Measurements from ENCODE around the gene ICA1L.
"Not testable (repeated sequence)": the region's sequence is repeated elsewhere in the genome, so short reads cannot be mapped to it uniquely, and the experiment has no call there.

ICA1L gene

GRCh38 chr2:202861987-202862386, 9.6 kb downstream of the ICA1L start:
- Histone ChIP-seq H3K4me3 (ENCODE audit: low read length in 2 of 2) (no peak overlapping the region), H3K9ac (ENCODE audit: low read depth, low read length, poor library complexity) (no peak overlapping the region), H3K18ac (ENCODE audit: low read length) (no peak overlapping the region), H2AK5ac (ENCODE audit: low read depth, low read length) (no peak overlapping the region), H3K27me3 (ENCODE audit: control insufficient read depth in 3 of 3, insufficient read depth in 3 of 3, low read depth in 1 of 3, low read length in 3 of 3) (no peaks in the 10 kb centered on the region), H3K4ac (ENCODE audit: low read length) (no peak overlapping the region), H3K23ac (ENCODE audit: low read depth, low read length, poor library complexity) (no peak overlapping the region), H3K9me3 (replicated peaks in 1 of 2; ENCODE audit: control insufficient read depth in 2 of 2, insufficient read depth in 1 of 2, low read depth in 1 of 2, low read length in 2 of 2) (no peaks in the 10 kb centered on the region), H4K8ac (ENCODE audit: low read depth, low read length) (no peak overlapping the region), H3K79me1 (ENCODE audit: low read depth, low read length) (no peaks in the 10 kb centered on the region), H3K36me3 (replicated peaks in 1 of 2; ENCODE audit: control insufficient read depth in 2 of 2, insufficient read depth in 2 of 2, low read length in 2 of 2) (no peaks in the 10 kb centered on the region), H2BK15ac (ENCODE audit: low read length) (no peak overlapping the region), H4K91ac (ENCODE audit: low read depth, low read length, poor library complexity) (no peak overlapping the region), H2BK12ac (ENCODE audit: low read length) (no peak overlapping the region), H3K27ac (replicated peaks; ENCODE audit: low read length) (no peak overlapping the region), H3K14ac (ENCODE audit: low read length) (no peak overlapping the region), H2BK120ac (ENCODE audit: low read depth, low read length) (no peak overlapping the region), H3K4me2 (ENCODE audit: insufficient read depth, low read length, poor library complexity, severe bottlenecking) (no peak overlapping the region), H2BK5ac (ENCODE audit: low read length) (no peak overlapping the region), H3K4me1 (ENCODE audit: control insufficient read depth in 2 of 2, insufficient read depth in 1 of 2, low read depth in 1 of 2, low read length in 2 of 2) (no peaks in the 10 kb centered on the region), H2AFZ (ENCODE audit: low read length) (no peak overlapping the region)
- WGBS, 2 donors (ENCODE audit: extremely low coverage in 2 of 2, insufficient read length in 2 of 2, insufficient replicate concordance in 1 of 2): no CpG with 5 or more reads among the region's 3 CpGs
- DNase-seq (ENCODE audit: low spot score): no peak

DNA sequence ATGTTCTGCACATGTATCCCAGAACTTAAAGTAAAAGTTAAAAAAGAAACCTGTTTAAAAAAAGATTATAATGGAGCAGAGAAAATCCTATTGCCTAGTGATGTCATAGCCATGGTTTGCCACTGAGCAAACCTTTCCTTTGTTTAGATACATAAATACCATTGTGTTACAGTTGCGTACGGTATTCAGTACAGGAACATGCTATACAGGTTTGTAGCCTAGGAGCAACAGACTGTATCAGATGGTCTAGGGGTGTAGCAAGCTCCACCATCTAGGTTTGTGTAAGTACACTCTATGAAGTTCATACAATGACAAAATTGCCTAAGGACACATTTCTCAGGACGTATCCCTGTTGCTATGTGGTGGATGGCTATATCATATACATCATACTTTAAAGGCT, 13.0 kb downstream of the ICA1L start:
- H3K4ac ChIP-seq (ENCODE audit: low read length): no peak overlapping the region
- H4K8ac ChIP-seq (ENCODE audit: low read depth, low read length): no peak overlapping the region
- no peak overlapping the region for H3K14ac ChIP-seq (ENCODE audit: low read length)
- no CpG with 5 or more reads among the region's 3 CpGs for WGBS, 2 donors (ENCODE audit: extremely low coverage in 2 of 2, insufficient read length in 2 of 2, insufficient replicate concordance in 1 of 2)
- H4K91ac ChIP-seq (ENCODE audit: low read depth, low read length, poor library complexity): no peak overlapping the region
- no peak overlapping the region for H3K23ac ChIP-seq (ENCODE audit: low read depth, low read length, poor library complexity)
- DNase-seq (ENCODE audit: low spot score): no peak
- no peaks in the 10 kb centered on the region for H3K36me3 ChIP-seq (replicated peaks in 1 of 2; ENCODE audit: control insufficient read depth in 2 of 2, insufficient read depth in 2 of 2, low read length in 2 of 2)
- H3K27ac ChIP-seq (replicated peaks; ENCODE audit: low read length): no peak overlapping the region
- no peaks in the 10 kb centered on the region for H3K79me1 ChIP-seq (ENCODE audit: low read depth, low read length)
- no peaks in the 10 kb centered on the region for H3K27me3 ChIP-seq (ENCODE audit: control insufficient read depth in 3 of 3, insufficient read depth in 3 of 3, low read depth in 1 of 3, low read length in 3 of 3)
- H2BK15ac ChIP-seq (ENCODE audit: low read length): no peak overlapping the region
- H3K9ac ChIP-seq (ENCODE audit: low read depth, low read length, poor library complexity): no peak overlapping the region
- H3K4me1 ChIP-seq (ENCODE audit: control insufficient read depth in 2 of 2, insufficient read depth in 1 of 2, low read depth in 1 of 2, low read length in 2 of 2): no peaks in the 10 kb centered on the region
- no peak overlapping the region for H3K18ac ChIP-seq (ENCODE audit: low read length)
- no peak overlapping the region for H2BK5ac ChIP-seq (ENCODE audit: low read length)
- H2BK12ac ChIP-seq (ENCODE audit: low read length): no peak overlapping the region
- H3K4me3 ChIP-seq (ENCODE audit: low read length in 2 of 2): no peak overlapping the region
- H3K4me2 ChIP-seq (ENCODE audit: insufficient read depth, low read length, poor library complexity, severe bottlenecking): no peak overlapping the region
- H2AFZ ChIP-seq (ENCODE audit: low read length): no peak overlapping the region
- no peak overlapping the region for H2BK120ac ChIP-seq (ENCODE audit: low read depth, low read length)
- H3K9me3 ChIP-seq (replicated peaks in 1 of 2; ENCODE audit: control insufficient read depth in 2 of 2, insufficient read depth in 1 of 2, low read depth in 1 of 2, low read length in 2 of 2): no peaks in the 10 kb centered on the region
- no peak overlapping the region for H2AK5ac ChIP-seq (ENCODE audit: low read depth, low read length)

DNA sequence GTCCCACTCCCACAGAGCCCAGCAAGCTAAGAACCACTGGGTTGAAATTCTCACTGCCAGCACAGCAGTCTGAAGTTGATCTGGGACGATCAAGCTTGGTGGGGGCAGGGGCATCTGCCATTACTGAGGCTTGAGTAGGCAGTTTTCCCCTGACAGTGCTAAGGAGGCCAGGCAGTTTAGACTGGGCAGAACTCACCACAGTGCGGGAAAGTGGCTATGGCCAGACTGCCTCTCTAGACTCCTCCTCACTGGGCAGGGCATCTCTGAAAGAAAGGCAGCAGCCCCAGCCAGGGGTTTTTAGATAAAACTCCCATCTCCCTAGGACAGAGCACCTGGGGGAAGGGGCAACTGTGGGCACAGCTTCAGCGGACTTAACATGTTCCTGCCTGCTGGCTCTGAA, 22.2 kb downstream of the ICA1L start:
- not testable (repeated sequence) for H4K91ac ChIP-seq (ENCODE audit: low read depth, low read length, poor library complexity); H2AK5ac ChIP-seq (ENCODE audit: low read depth, low read length); H3K9me3 ChIP-seq (replicated peaks in 1 of 2; ENCODE audit: control insufficient read depth in 2 of 2, insufficient read depth in 1 of 2, low read depth in 1 of 2, low read length in 2 of 2); H2BK12ac ChIP-seq (ENCODE audit: low read length); DNase-seq (ENCODE audit: low spot score); H3K4me1 ChIP-seq (ENCODE audit: control insufficient read depth in 2 of 2, insufficient read depth in 1 of 2, low read depth in 1 of 2, low read length in 2 of 2); H3K4me2 ChIP-seq (ENCODE audit: insufficient read depth, low read length, poor library complexity, severe bottlenecking); H2BK15ac ChIP-seq (ENCODE audit: low read length); H3K27ac ChIP-seq (replicated peaks; ENCODE audit: low read length); H4K8ac ChIP-seq (ENCODE audit: low read depth, low read length); H3K23ac ChIP-seq (ENCODE audit: low read depth, low read length, poor library complexity); H3K27me3 ChIP-seq (ENCODE audit: control insufficient read depth in 3 of 3, insufficient read depth in 3 of 3, low read depth in 1 of 3, low read length in 3 of 3); H3K79me1 ChIP-seq (ENCODE audit: low read depth, low read length); H3K9ac ChIP-seq (ENCODE audit: low read depth, low read length, poor library complexity); H3K4me3 ChIP-seq (ENCODE audit: low read length in 2 of 2); H3K14ac ChIP-seq (ENCODE audit: low read length); H3K4ac ChIP-seq (ENCODE audit: low read length); H2BK5ac ChIP-seq (ENCODE audit: low read length); H3K18ac ChIP-seq (ENCODE audit: low read length); H2BK120ac ChIP-seq (ENCODE audit: low read depth, low read length); H3K36me3 ChIP-seq (replicated peaks in 1 of 2; ENCODE audit: control insufficient read depth in 2 of 2, insufficient read depth in 2 of 2, low read length in 2 of 2)
- peak overlapping the region; percentile 51 for H2AFZ ChIP-seq (ENCODE audit: low read length)
- no CpG with 5 or more reads among the region's 3 CpGs for WGBS, 2 donors (ENCODE audit: extremely low coverage in 2 of 2, insufficient read length in 2 of 2, insufficient replicate concordance in 1 of 2)

- Histone ChIP-seq H3K9ac (ENCODE audit: low read depth, low read length, poor library complexity) (no peak overlapping the region), H3K4ac (ENCODE audit: low read length) (no peak overlapping the region), H3K4me3 (ENCODE audit: low read length in 2 of 2) (no peak overlapping the region), H3K4me2 (ENCODE audit: insufficient read depth, low read length, poor library complexity, severe bottlenecking) (no peak overlapping the region), H3K23ac (ENCODE audit: low read depth, low read length, poor library complexity) (no peak overlapping the region), H4K91ac (ENCODE audit: low read depth, low read length, poor library complexity) (no peak overlapping the region), H2BK120ac (ENCODE audit: low read depth, low read length) (no peak overlapping the region), H2AFZ (ENCODE audit: low read length) (peak overlapping the region; percentile 51), H3K18ac (ENCODE audit: low read length) (peak overlapping the region; percentile 51), H2BK5ac (ENCODE audit: low read length) (no peak overlapping the region), H3K79me1 (ENCODE audit: low read depth, low read length) (no peaks in the 10 kb centered on the region), H2BK12ac (ENCODE audit: low read length) (no peak overlapping the region), H4K8ac (ENCODE audit: low read depth, low read length) (no peak overlapping the region), H2BK15ac (ENCODE audit: low read length) (no peak overlapping the region), H3K9me3 (replicated peaks in 1 of 2; ENCODE audit: control insufficient read depth in 2 of 2, insufficient read depth in 1 of 2, low read depth in 1 of 2, low read length in 2 of 2) (no peaks in the 10 kb centered on the region), H3K27me3 (ENCODE audit: control insufficient read depth in 3 of 3, insufficient read depth in 3 of 3, low read depth in 1 of 3, low read length in 3 of 3) (no peaks in the 10 kb centered on the region), H3K4me1 (ENCODE audit: control insufficient read depth in 2 of 2, insufficient read depth in 1 of 2, low read depth in 1 of 2, low read length in 2 of 2) (no peaks in the 10 kb centered on the region), H3K27ac (replicated peaks; ENCODE audit: low read length) (no peak overlapping the region), H3K36me3 (replicated peaks in 1 of 2; ENCODE audit: control insufficient read depth in 2 of 2, insufficient read depth in 2 of 2, low read length in 2 of 2) (no peaks in the 10 kb centered on the region), H2AK5ac (ENCODE audit: low read depth, low read length) (no peak overlapping the region), H3K14ac (ENCODE audit: low read length) (no peak overlapping the region)
- DNase-seq (ENCODE audit: low spot score): no peak
- WGBS, 2 donors (ENCODE audit: extremely low coverage in 2 of 2, insufficient read length in 2 of 2, insufficient replicate concordance in 1 of 2): no CpG with 5 or more reads among the region's 8 CpGs
These were observed 22.8 kb downstream of the ICA1L start for GRCh38 chr2:202848813-202849212.
